Activated effector memory CD4-positive, alpha-beta T cell treated with anti-CD3 and anti-CD28 coated beads, Interleukin-2, amount 50 U/mL, for 16 hours (primary cell): Measurements from ENCODE around the gene ADAM10.

ENCODE experiments used
- DNase-seq: peaks from one replicate; pipeline ENCODE4 v3.0.0-alpha.2; 2020

The ADAM10 gene

DNA sequence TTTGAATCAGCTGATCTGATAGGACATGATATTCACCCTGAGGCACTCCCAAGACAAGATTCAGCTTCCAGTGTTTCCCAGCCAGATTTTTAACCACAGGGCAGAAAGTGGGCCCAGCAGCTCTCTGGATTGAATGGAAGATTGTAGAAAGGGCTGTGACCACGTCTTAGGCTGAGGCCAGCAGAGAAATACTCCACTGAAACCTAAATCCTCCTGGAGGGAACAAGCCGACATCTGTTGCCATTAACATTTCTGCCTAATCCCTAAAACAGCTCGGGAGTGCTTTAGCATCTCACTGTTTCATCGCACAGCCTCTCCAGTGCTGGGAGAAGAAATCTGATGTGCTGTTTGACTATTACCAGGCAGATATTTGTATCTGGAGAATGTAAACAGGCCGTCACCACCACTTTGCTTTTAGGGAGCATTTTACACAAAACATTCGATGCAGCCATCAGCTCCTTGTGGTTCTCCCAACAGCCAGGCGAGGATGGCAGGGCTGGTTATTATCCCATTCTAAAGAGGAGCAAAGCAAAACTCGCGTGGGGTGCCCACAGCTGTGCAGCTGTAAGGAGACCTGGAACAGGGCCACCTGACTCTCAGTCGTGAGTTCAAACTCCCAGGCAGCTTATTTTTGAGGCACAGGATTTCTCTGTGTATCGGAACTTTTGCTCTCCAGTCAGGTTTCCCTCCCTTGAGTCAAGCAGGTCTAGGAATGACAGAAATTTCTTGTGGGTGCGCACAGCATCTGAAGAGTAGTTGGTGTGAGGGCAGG lies 200.3 kb downstream of the ADAM10 start:
- no peak for DNase-seq

DNA sequence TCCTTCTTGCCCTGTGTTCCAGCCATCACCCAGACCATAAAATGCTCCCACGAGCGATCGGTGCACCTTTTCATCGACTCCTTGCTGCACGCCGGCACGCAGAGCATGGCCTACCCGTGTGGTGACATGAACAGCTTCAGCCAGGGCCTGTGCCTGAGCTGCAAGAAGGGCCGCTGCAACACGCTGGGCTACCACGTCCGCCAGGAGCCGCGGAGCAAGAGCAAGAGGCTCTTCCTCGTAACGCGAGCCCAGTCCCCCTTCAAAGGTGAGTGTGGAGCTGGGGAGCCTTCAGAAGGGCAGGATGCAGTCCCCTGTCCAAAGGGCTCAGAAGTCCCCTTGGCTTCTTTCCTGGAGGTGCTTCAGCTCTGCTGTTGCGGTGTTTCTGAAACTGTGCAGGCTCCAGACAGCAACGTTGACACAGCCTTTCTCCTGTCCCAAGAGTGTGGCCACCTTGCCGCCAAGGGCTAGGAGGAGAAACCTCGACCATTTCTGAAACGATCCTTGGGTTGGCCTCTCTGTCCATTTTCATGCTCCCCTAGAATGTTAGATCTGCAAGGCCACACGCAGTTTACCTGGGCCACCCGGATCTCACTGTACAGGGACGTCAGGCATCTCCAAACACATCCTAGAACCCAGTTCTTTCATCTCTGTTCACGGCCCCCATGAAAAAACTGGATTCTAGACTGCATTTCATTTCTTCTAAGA lies 201.0 kb downstream of the ADAM10 start:
- no peak for DNase-seq

DNA sequence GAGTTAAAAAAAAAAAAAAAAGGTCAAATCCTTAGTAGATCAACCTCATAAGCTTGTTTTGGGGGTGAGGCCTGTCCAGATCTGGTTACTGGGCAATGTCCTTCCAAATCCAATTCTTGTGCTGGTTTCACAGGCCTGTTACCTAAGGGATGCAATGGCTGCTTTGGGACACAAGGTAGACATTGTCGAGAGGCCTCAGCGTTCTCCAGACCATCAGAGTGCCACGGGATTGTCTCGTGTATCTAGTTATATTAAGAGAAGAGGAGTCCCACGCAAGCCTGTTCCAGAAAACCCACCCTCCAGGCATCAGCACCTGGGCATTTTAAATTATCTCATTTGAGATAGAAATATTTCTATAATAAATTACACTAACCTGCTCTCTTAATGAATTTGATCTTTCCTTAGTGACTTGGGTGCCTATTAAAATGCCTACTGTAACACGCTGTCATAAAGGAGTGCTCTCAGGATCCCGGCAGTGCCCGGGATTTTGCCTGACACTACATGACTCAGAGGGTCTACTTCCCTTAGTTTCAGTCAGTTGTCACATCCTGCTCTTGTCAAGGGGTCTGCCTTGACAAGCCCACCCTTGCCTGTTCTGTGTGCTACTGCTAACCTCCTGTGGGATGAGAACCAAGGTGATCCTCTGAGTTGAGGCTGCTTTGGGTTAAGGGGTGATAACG lies 201.7 kb downstream of the ADAM10 start:
- no peak for DNase-seq

DNA sequence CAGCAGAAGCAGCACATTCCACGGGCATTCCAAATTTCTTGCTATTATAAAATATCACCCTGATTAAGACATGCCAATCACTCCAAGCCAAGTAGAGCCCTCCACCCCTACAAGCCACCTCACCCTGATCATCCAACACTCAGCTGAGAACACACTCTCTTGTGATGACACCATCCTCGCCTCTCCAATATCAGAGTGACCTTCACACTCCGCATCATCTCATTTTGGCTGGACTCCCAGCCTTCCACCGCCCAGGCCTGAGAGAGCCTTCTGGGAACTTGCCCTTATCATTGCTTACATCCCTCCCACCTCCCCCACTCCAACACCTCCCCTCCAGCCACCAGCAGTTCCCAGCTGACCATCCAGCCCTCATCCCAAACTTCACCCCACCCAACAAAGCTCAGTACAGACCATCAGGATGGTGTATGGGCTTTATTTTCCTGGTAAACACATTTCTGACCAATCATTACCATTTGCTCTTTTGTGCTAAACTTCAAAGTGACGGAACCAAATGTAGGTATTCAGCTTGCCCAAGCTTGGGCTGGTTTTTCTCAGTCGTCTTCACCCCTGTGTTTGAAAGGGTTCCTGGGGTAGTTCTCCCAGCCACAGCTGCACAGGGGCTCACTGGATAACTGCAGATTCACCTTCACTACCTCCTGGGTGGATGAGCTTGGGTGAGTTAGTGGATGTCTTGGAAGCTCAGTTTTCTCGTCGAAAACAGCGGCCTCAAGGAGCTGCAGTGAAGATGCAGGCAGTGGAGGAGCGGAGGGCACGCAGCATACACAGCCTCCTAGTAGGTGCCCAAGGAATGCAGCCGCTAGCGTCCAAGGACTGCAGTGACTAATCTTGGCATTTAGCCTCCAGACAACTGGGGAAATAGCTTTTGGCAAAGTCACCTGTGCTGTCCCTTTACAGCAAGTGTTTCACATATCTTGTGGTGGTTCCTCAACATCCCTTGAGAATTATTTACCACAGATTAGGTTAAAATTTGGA lies 202.6 kb downstream of the ADAM10 start:
- DNase-seq = no peak

DNA sequence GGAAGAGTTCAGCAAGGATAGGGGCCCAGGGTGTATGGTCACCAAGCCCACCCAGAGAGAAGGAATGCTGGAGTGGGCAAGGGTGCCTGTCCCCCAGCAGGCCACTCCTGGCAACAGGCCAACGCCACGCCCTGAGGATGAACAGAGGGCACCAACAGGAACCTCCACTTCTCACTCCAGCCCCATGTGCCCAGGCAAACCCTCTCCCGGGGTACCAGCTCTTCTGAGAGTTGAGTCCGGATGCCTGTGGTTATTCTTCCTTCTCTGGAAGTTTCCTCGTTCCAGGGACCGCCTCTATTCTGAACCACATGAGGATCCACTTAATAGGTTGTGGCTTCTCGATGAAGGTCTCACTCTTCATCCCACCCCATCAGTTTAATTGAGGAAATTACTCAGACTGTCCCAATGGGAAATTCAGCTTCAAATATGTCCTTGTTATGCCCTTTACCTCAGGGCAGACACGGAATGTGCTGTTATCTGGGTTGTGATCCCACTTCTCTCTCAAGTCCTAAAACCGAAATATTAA lies 203.4 kb downstream of the ADAM10 start:
- DNase-seq = no peak

DNA sequence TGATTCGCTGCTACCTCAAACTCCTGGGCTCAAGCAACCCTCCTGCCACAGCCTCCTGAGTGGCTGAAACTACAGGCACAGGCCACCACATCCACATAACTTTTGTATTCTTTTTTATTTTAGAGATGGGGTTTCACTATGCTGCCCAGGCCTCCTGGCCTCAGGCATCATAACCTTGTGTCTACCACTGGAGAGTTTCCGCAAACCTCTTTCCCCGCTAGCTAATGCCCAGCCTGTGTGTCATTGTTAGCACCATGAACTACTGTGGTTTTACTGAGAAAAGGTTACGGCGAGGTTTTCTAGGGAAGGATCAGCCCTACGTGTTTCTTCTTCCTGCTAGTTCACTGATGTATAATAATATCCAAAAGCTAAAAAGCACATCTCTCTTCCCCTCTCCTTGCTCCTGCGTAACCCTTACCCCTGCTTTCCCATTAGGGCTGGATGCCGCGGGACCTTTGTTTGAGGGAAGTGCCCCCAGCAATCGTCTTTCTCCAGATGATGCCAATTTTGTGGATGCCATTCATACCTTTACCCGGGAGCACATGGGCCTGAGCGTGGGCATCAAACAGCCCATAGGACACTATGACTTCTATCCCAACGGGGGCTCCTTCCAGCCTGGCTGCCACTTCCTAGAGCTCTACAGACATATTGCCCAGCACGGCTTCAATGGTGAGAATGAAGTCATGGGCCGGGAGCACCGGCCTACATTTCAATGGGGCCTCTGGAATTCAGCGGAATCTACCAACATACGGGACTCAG lies 204.0 kb downstream of the ADAM10 start:
- DNase-seq = no peak

DNA sequence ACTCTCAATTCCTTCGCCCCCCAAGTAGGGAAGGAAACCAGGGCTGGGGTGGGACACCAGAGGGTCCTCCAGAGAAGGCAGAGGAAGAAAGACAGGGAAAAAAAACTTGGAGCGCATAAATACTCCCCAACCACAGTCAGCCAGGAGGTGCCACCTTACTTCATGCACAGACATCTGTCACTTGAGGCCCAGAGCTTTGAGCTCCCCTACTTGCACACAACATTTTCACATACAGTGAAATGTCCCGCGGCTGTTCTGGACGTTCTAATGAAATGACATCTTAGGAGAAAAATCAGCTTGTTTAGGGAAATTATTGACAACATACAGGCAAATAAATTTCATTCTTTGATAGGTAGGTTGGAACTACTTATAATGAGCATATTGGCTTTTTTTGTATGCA lies 204.8 kb downstream of the ADAM10 start:
- DNase-seq = no peak

DNA sequence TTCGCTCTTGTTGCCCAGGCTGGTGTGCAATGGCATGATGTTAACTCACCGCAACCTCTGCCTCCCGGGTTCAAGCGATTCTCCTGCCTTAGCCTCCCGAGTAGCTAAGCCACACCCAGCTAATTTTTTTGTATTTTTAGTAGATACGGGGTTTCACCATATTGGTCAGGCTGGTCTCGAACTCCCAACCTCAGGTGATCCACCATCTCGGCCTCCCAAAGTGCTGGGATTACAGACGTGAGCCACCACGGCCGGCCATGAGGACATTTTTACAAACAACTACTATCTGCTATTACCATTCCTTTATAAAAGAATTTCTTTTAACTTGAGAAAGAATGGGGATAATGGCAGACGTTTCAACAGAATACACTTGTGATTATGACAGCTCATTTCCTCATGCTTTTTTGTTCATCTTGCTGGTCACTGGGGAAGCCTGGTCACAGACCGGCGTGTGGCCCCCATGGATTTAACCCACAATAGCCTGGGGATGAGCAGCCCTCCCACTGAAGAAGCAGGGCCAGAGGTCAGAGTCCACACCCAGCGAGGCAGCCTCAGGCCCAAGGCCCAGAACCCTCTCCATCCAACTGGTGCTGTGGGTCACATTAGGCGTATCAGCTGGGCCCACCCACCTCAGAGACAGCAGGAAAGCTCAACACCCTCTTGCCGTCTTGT lies 205.7 kb downstream of the ADAM10 start:
- no peak for DNase-seq

DNA sequence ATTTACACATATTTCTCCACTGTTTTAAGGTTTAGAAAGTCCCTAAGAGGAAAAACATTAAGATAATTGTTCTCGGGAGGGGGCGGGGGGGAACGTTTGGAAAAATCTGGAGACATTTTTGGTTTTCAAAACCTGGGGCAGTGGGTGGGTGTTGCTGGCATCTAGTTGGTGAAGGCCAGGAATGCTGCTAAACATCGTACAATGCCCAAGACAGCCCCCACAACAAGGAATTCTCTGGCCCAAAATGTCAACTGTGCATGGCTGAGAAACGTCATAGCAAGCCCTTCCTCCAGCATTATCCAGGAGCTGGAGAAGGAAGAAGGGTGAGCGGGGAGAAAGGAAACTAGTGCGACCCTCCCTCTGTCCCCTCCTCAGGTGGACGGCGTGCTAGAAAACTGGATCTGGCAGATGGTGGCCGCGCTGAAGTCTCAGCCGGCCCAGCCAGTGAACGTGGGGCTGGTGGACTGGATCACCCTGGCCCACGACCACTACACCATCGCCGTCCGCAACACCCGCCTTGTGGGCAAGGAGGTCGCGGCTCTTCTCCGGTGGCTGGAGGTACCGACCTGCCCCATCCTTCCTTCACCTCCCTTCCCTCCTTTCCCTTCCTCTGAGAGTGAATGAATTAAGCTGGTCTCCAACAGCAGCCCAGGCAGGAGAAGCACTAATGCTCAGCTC lies 208.0 kb downstream of the ADAM10 start:
- no peak for DNase-seq

DNA sequence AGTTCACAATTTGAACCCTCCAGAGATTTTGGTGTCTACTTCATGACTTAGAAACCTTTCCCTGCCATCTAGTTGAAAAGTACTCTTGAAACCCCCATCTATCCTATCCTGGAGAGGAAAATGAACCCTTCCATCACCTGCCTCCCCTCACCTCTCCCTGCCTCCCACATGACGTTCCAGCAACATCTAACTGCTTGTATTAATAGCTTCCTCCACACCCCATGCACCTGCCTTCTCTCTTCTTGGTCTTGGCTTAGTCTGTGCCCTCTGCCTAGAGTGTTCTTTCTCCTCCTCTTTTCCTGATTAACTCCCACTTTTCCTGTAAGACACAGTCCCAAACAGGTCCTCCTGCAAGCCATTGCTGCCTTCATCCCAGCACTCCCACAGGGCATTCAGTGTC lies 210.0 kb downstream of the ADAM10 start:
- no peak for DNase-seq

DNA sequence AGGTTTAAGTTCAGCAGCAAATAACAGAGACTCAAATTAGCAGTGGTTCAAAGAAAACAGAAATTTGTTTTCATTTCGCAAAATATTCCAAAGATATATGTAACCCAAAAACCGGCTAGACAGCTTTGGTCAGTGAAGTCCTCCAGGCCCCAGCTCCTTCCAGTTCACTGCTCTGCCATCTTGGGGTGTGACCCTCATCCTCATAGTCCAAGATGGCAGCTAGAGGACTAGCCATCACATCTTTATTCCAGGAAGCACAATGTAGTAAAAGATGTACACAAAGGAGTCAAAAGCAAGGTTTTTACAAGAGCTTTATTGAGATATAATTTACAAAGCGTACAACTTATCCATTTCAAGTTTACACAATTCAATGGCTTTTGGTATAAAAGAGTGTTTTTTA lies 210.6 kb downstream of the ADAM10 start:
- no peak for DNase-seq
